Stimulated activated naive CD4-positive, alpha-beta T cell (primary cell): ENCODE measurements around the gene PRG3.

Experiments used
- DNase-seq, 6 experiments: peaks; one replicate each; lab custom pipeline; 2025; lab: John Stamatoyannopoulos, UW

The PRG3 gene

DNA sequence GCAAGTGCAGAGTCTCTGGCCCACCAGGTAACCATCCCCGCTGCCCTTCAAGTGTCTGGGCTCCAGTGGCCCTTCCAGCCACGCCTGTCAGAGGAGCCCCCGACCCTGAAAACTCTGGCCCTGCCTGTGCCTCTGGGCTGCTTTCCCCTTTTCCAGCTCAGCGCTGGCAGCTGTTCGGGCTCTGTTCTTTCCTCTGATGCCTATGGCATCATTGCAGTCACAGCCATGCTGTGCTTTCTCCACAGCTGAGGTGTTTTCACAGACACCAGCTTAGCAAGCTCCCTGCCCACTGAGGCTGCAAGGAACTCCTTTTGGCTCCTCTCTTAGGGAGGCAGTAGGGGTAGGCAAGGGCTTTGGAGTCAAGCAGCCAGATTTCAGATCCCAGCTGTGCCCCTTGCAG is 21.6 kb downstream of the PRG3 start:
- DNase-seq, result no peak

DNA sequence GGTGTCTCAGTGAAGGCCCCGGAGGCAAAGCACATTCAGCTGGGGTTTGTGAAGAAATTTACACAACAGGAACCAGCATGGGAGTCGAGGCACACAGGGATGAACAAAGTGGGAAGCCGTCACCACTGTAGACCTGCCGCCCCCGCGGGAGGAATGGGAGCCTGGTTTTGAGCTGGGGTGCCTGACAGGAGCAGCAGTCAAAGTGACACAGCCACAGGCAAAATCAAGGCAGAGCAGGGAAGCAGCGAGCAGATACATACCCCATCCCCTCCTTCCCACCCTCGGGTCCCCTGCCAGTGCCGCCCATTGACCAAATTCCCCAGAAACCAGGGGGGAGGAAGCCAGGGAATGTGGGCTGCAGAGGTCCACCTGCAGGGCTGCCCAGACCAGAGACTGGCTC is 22.0 kb downstream of the PRG3 start:
- no peak for DNase-seq

GRCh38 chr11:57358543-57358961 is 22.4 kb downstream of the PRG3 start:
- no peak for DNase-seq

DNA sequence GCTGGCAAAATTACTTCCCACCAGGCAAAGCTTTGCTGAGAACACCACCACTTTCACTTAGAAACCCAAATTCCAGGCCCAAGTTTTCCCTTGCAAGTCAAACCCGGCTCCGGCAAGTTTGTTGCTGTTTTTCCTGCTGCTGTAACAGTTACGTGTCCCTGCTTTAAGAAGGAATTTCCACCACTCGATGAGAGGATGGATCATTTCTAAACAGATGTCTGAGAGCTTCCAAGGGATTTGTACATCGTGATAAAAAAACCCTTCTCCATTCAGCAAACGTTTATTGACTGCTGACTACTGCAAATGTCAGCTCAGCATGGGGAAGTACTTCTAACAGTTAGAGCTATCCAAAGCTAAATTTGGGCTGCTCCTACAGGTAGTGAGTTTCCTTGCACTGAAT is 23.1 kb downstream of the PRG3 start:
- no peak for DNase-seq

DNA sequence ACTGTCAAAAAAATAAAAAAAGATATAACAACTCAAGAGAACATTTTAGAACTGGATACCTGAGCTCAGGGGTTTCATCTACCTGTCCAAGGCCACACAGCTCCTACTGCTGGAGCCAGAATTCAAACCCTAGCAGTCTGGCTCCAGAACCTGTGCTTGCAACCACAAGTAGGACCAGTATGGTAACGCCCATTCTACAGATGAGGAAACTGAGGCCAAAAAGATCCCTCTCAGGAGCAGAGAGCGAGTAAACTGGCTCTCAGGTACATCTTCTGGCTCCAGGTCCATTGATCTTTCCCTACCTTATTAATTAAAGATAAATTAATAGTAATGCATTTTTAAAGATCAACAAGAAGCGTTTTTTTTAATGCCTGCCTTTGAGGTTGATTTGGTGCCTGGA is 23.6 kb downstream of the PRG3 start:
- no peak for DNase-seq

- no peak for DNase-seq
Observed at GRCh38 chr11:57356268-57356667, 24.7 kb downstream of the PRG3 start.

- DNase-seq, result no peak
Observed at GRCh38 chr11:57354699-57355098, 26.3 kb downstream of the PRG3 start.

- DNase-seq, result no peak
Observed at GRCh38 chr11:57353852-57354251, 27.1 kb downstream of the PRG3 start.

- no peak for DNase-seq
Observed at GRCh38 chr11:57353446-57353845, 27.5 kb downstream of the PRG3 start.

DNA sequence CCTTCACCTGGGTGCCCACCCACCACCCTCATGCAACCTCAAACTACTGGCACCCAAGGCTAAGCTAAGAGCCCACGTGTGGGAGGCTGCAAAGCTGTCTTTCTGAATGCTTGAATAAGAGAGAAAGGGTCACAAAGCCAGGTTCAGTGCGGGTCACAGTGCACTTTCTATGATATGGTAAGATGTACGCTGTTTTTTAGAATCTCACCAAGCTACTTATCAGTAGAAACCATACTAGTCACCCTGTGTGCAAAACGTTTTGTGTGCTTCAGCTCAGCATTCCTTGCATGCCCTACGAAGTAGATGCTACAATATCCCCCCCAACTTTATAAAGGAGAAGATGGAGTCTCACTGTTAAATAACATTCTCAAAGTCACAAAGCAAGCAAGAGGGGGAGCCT is 27.9 kb downstream of the PRG3 start:
- DNase-seq, result no peak

GRCh38 chr11:57349491-57350274 is 31.3 kb downstream of the PRG3 start:
- peak in 5 of 6 experiments; percentile 25 to 50 (median 47) for DNase-seq

DNA sequence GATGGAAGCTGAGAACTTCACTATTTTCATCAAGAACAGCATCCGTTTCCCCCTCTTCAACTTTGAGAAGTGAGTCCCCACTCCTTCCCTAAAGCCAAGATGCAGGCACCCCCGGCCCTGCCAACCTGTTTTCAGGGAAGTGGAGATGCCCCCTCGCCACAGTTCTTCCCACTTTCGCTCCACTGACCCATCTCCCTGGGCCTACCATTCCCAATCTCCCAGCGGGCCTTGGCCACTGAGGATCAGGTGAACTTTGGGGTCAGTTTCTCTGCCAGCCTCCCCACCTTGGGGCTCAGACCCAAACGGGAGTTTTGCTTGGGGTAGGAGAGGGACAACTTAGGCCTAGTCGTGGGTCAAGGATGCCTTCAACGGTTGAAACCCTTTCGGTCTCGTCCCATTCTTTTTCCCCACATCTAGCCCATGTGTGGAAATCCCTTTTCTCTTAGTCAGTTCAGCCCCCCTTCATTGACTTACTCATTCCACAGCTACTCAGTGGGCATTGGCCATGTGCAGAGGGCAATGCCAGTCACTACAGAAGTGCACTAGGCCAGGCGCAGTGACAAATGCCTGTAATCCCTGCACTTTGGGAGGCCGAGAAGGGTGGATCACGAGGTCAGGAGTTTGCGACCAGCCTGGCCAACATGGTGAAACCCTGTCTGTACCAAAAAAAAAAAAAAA is 32.2 kb downstream of the PRG3 start:
- DNase-seq, result no peak

- DNase-seq, result no peak
Observed at GRCh38 chr11:57348052-57348451, 32.9 kb downstream of the PRG3 start.

GRCh38 chr11:57347336-57347735 is 33.6 kb downstream of the PRG3 start:
- no peak for DNase-seq

DNA sequence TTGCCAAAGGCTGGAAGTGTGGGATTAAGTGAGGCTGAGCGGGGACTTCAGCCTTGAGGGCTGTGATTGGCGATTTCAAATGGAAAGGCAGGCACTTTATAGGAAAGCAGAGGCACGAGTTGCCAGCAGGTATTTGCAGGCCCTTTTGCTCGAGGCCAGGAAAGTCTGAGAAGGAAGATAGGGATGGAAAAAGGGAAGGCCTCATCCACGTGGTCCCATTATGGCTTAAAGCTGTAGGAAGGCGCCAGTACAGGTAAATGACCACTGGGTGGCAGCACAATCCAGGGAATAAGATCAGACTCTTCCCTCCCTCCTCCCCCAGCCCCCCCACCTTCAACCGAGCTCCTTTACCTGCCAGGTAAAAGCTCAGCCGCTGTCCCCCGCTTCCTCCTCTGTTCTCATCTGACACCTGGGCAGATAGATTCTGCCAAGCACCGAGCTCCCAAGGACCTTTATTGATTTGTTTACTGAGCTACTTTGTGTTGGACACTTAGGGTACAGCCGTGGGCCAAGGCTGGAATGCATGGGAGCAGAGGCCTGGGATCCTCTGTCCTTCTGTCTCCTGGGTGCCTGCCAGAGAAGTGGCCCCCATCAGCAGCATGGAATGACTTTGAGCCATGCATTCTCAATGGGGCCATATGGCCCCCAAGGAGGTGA is 35.3 kb downstream of the PRG3 start:
- peak; percentile 40 to 71 (median 66) for DNase-seq

- no peak for DNase-seq
Observed at GRCh38 chr11:57344826-57345225, 36.1 kb downstream of the PRG3 start.

GRCh38 chr11:57343825-57344224 is 37.1 kb downstream of the PRG3 start:
- no peak for DNase-seq

GRCh38 chr11:57342702-57343101 is 38.2 kb downstream of the PRG3 start:
- no peak for DNase-seq

DNA sequence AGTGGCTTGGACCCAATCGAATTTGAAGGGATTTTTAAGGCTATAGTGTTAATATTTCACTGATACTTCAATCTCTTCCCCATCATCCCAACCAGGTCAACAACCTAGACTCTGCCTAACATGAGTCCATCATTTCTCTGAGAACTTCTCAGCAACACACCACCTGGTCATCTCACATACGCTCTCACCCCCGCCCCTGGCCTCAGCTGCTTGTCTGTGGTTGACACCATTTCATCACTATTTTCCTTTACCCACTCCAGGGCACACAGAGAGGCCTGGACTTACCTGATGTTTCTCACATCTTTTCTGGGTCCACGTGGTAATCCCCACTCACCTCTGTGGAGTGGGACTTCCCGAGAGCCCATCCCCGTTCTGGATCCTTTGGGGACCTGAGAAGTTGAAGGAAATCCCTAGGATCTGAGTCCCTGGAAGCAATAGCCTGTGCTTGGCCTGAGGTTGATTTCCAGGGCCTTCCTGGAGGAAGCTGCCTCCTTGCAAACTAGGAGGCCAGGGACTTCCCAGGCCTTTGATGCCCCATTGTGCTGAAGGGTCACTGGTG is 39.6 kb downstream of the PRG3 start:
- no peak for DNase-seq

- DNase-seq, result no peak
Observed at GRCh38 chr11:57340039-57340615, 40.8 kb downstream of the PRG3 start.

- no peak for DNase-seq
Observed at GRCh38 chr11:57339328-57339727, 41.6 kb downstream of the PRG3 start.

GRCh38 chr11:57338142-57338541 is 42.8 kb downstream of the PRG3 start, which contains the start of gene P2RX3:
TSS of gene P2RX3 (plus strand) at chr11:57338352. CDS start at chr11:57338551, 199 bp downstream.
- DNase-seq, result no peak
